Activated gamma-delta T cell treated with anti-CD3 and anti-CD28 coated beads, Interleukin-2, amount 50 U/mL, for 16 hours (primary cell): ENCODE data around the gene SLC1A5.

Experiments
- DNase-seq: peaks from one replicate; pipeline ENCODE4 v3.0.0-alpha.2; 2020; ENCODE audit warnings: low read depth

The SLC1A5 gene

GRCh38 chr19:46725036-46725820 lies 63.2 kb downstream of the SLC1A5 start:
- no peak for DNase-seq
